COLO668 (cell line): Measurements from ENCODE around the gene BPHL.
"Not testable (repeated sequence)": the region's sequence is repeated elsewhere in the genome, so short reads cannot be mapped to it uniquely, and the experiment has no call there.

ENCODE experiments used
- DNase-seq: peaks from one replicate; lab custom pipeline; 2025; ENCODE audit not compliant: unreplicated experiment; lab: John Stamatoyannopoulos, UW

The BPHL gene

DNA sequence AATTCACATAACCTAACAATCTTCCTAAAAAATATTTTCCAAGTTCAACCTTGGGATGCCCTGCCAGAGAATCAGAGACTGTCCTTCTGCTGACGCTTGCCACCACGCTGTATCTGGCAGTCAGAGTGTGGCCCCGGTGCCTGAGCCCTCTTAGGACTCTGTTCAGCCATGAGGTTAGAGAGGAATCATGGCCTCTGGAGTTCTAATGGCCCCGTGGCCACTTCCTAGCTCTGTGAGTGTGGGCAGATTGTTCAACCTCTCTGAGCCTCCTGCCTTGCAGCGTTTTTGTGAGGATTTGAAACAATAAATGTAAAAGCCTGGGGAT, 2.2 kb downstream of the BPHL start:
- no peak for DNase-seq

DNA sequence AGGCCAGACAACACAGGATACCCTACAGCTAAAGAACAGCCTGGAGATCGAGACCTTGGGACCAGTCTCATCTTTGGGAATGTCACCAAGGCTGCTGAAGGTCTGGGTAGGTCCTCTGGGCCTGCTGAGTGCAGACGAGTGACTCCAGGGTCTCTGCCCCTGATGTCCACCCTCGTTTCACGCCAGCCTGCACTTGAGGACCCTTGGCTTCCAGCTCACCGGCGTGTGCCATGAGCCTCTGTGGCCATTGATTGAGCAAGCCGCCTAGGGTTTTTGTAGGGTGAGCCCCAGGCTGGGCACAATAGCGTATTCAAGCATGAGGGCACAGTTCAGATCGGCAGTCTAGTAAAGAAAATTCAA, 4.3 kb downstream of the BPHL start:
- DNase-seq = no peak

DNA sequence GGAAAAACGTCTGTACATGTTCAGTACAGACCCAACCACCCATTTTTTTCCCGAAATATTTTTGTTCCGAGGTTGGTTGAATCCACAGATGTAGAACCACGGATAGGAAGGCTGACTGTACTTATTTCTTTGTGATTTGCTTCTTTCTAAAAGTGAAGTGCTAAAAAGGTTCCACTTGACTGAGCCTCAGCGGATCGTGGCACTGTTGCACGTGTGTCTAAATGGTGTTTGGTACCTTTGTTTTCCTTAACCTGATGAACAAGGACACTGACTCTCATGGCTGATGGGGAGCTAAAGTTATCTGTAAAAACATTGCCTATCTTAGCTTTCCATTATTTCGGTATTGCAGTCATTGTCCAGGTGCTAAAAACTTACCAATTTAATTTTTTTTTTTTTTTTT, 6.2 kb downstream of the BPHL start:
- no peak for DNase-seq

DNA sequence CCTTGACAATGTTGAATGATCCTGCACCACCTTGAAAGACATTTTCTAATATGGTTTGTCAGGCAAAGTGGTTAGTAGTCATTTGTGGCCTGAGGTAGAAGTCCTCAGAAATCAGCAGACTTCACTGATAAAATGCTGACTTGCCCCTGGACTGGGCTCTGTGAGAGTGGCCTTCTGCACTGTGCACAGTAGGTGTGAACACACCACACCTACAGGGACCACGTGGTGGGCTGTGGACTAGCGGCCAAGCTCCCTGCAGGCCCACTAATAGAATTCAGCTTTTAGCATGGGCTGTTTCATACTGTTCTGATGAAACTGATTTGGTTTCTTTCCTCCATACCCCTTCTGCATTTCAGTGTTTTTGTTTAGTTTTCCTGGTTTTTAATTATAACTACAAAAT, 7.3 kb downstream of the BPHL start:
- DNase-seq = no peak

GRCh38 chr6:3128356-3129108, 10.0 kb downstream of the BPHL start:
- DNase-seq = no peak

GRCh38 chr6:3131695-3132094, 13.2 kb downstream of the BPHL start:
- DNase-seq = no peak

DNA sequence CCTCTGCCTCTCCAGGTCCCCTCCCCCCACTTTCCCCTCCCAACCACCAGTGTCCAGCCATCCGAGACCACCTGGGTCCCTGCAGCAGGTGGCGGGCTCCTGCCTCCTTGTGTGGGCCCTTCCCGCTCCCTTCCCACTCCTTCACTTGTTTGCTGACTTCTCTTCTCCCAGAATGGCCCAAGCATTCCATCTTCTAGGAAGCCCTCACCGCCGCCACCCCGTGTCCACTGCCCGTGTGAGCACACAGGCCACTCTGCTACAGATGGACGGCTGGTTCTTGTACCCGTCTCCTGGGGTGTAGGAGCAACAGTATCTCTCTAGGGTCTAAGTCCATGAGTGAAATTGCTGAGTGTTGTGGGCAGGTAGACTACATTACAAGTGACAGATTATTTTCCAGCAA, 15.0 kb downstream of the BPHL start:
- DNase-seq = no peak

DNA sequence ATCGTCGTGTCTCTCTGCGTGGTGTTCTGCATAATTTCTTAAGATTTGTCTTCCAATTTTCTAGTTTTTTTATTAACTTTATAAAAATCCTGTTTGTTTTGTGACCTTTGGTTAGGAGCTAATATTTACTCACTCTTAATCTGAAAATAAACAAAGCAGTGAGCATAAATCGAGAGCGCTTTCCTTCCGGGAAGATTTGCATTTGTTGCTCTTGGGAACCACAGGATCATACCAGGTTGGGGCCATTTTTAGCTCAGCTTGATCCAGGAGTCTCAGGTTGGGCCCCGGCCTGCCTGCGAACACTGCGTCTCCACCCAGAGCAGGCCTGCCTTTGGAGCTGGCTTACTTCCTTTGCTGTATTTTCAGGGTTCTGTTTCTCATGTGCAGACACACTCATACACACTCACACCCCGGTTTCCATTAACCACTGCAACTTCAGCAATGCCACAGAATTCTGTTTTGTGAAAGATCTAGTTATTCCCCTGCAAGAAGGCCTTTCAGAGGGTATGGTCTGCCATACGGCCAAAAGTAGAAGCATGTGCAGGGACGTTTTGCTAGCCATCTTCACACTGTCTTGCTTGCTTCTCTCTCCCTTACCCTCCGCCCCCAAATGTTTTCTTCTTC, 17.3 kb downstream of the BPHL start:
- peak; percentile 35 for DNase-seq

DNA sequence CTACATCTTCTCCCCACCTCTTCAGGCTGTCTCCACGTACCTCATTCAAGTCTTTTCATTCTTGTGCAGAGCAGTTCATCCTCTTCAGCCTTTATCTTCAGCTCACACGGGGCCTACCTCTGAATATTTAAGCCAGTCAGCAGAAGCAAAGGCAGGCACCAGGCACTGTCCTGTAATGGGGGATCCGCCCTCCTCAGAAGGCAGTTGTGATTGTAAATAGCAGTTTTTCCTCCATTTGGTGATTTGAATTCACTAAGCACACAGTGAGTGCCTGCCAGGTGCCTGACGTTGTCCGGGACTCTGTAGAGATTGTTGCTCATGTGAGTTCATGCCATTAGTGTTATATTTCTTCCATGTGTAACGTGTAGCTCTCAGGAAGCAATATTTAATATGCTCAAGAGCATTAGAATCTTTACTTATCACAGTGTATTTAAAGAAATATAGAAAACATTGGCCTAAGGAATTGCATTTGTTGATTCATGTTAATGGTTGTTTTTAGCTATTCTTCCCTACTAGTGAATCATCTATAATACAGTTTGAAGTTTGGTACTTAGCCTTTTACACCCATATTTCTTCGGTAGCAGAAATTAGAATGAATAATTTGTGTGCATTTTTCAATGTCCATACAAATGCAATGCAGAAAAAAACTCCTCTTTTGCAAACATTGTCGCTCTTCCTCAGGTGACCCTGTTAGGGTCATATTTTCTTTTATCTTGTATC, 17.9 kb downstream of the BPHL start:
- DNase-seq = peak; percentile 11

DNA sequence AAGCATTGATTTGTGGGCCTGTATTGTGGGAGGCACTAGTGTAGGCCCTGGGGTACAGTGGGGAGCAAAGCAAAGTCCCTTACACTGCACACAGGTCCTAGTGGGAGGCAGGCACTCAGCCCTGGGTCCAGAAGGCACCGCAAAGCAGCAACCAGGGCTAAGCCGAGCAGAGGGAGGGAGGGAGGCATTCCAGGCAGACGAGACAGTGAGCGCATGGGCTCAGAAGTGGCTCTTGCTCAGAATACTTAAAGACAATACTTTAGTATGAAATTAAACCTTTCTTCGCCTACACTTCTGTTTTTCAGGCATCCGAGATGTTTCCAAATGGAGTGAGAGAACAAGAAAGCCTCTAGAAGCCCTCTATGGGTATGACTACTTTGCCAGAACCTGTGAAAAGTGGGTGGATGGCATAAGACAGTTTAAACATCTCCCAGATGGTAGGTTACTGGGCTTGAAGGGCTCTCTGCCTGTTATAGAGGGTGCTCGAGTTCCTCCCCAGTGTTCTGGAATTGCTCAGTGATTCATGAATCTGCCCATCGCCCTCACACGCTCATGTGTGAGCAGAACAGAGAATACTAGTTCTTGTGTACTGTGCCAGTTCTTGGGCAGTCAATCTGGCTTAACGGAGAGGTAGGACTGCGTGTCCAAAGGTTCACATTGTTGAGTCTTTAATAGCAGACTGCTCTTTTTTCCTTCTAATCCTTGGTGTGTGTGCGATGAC, 18.7 kb downstream of the BPHL start:
- DNase-seq = no peak

DNA sequence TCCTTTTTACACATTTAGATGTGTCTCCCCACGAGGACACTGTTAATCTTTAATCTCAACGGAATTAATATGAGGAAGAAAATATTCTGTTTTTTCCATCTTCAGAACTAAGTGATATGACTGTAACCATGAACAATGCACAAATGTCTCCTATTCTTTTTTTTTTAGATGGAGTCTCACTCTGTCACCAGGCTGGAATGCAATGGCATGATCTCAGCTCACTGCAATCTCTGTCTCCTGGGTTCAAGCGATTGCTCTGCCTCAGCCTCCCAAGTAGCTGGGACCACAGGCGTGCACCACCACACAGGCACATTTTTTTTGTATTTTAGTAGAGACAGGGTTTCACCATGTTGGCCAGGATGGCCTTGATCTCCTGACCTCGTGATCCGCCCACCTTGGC, 19.4 kb downstream of the BPHL start:
- not testable (repeated sequence) for DNase-seq

GRCh38 chr6:3138341-3138740, 19.8 kb downstream of the BPHL start:
- DNase-seq = no peak

DNA sequence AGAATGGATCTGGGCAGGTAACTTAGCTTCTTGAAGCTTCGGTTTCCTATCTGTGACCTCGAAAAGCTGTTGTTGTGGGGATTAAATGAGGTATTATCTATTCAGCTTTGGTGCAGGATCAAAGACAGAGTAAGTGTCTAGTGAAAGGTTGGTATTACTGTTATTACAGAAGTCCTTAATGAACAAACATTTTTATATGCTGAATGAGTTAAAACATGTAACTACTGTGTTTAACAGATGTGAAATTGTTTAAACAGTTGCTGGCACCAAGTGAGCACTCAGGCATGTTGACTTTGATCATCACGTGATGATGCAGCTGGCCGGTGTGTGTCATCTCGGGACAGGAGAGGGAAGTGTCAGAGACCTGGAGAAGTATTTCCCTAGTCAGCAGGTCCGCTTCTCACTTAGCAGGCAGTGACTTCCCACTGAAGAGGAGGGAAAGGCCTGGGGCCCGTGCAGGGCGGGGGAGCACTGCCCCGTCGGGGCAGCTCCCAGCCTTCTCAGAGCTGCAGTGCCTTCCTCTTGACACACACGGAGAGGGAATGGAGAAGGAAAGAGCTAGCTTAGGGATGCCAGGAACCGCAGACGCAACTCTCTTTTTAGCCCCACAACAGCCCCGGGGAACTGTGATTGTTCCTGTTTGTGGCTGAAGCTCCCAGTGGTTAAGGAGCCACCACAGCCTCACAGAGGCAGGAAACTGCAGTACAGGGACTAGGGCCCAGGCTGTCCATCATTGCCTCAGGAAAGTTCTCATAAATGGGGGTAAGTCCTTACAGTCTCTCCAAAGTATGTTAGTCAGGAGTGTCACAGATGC, 20.8 kb downstream of the BPHL start:
- peak; percentile 77 for DNase-seq

GRCh38 chr6:3140201-3140600, 21.7 kb downstream of the BPHL start:
- DNase-seq = peak; percentile 16

GRCh38 chr6:3142536-3142935, 24.0 kb downstream of the BPHL start:
- DNase-seq = no peak

DNA sequence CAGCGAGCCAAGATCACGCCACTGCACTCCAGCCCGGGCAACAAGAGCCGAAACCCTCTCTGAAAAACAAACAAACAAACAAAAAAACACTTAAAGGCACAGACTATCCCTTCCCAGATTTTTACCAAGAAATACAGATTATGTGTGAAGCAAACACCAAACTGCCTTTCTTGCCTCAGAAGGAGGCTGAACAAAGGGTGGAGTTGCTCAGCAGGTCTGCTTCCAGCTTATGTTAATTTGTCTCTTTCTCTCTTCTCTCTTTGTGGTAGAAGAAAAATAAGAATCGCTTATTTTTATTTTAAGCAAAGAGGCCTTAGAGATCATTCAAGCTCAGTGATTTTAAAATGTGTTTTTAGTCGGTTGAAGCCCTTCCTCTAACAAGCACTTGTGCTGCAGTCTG, 24.6 kb downstream of the BPHL start:
- no peak for DNase-seq

DNA sequence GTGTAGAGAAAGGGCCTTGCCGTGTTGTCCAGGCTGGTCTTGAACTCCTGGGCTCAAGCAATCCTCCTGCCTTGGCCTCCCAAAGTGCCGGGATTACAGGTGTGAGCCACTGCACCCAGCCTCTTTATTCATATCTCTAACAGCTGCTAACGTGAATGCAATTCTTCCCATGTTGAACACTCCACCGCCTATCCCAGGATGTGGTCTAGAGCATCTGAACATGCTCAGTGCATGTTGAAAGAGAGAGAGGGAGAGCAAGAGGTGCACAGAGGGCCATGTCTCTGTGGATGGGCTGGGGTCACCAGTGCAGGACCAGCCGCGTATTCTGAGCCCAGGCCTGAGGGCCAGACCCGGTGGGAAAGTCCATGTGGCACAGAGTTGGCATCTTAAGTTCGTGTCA, 26.1 kb downstream of the BPHL start:
- no peak for DNase-seq

DNA sequence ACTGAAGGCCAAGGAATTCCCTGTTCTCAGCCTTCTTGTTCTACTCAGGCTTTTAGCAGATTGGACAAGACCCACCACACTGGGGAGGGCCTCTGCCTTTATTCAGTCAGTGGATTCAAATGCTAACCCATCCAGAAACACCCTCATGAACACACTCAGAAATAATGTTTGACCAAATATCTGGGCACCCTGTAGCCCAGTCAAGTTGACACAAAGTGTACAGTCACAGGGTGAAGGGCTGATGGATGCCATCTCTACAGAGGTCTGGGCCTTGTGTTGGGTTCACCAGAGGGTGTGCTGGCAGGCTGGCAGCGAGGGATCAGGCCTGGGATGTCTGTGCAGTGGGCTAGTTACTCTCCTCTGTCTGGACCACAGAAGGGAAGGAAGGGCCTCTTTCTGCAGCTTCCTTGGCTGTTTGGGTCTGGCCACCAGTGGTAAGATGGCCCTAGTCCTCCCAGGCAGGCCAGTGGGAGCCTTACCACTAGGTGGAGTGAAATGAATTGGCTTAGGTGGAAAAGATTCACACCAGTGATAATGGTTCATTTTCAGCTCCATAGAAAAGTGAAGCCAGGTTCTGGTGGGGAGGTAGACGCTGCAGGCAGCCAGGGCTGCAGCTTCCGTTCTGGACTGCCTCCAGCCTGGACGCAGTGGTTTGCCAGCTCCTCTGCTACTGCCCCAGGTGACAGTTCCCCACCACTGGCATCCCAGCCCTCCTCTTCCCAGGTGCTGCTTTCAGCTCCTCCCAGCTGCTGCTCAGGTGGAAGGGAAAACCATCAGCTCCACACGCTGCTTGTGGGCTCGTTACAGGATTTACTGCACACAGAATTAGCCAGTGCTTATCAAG, 29.6 kb downstream of the BPHL start:
- DNase-seq = no peak

GRCh38 chr6:3151691-3152090, 33.2 kb downstream of the BPHL start:
- peak; percentile 22 for DNase-seq

DNA sequence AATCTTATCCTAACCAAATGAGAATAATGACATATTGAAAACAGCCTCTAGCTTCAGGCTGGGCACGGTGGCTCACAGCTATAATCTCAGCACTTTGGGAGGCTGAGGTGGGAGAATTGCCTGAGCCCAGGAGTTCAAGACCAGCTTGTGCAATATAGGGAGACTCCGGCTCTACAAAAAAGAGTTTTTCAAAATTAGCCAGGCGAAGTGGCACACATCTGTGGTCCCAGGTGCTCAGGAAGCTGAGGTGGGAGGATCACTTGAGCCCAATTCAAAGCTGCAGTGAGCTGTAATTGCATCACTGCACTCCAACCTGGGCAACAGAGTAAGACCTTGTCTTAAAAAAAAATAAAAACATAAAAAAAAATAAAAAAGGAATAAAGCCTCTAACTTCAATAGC, 34.2 kb downstream of the BPHL start:
- DNase-seq = no peak
